ENCODE results near the gene EBNA1BP2.

DNA sequence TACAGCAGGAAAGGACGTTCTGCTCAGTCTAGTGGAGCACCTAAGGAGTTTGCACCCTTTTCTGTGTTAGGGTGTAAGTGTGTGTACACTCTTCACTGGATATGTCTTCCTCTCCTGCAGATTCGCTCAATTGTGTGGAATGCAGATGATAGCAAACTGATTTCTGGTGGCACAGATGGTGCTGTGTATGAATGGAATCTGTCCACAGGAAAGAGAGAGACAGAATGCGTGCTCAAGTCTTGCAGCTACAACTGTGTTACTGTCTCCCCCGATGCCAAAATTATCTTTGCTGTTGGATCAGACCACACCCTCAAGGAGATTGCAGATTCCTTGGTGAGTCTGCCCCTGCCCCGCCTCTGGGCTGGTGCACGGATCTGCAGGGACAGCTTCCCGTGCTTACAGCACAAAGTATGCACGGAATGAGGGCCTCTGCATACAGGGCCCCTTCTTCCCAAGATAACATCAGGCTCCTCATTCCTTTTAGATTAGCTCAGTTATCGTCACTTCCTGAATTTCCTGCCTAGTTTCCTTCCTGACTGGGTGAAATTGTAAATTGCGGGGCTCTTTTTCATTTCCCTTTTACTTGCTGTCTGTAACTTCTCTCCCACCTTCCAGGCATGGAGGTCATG lies 34.6 kb upstream of the EBNA1BP2 start:
- TF ChIP-seq, protein P1, sequence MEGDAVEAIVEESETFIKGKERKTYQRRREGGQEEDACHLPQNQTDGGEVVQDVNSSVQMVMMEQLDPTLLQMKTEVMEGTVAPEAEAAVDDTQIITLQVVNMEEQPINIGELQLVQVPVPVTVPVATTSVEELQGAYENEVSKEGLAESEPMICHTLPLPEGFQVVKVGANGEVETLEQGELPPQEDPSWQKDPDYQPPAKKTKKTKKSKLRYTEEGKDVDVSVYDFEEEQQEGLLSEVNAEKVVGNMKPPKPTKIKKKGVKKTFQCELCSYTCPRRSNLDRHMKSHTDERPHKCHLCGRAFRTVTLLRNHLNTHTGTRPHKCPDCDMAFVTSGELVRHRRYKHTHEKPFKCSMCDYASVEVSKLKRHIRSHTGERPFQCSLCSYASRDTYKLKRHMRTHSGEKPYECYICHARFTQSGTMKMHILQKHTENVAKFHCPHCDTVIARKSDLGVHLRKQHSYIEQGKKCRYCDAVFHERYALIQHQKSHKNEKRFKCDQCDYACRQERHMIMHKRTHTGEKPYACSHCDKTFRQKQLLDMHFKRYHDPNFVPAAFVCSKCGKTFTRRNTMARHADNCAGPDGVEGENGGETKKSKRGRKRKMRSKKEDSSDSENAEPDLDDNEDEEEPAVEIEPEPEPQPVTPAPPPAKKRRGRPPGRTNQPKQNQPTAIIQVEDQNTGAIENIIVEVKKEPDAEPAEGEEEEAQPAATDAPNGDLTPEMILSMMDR (IDR thresholded peaks at IDR 0.05; ENCODE audit: low read depth, low read length) = no peak
- TF ChIP-seq POLR2A (IDR thresholded peaks at IDR 0.05; ENCODE audit: extremely low read depth, insufficient read length) (no peak), MYC (IDR thresholded peaks at IDR 0.05; ENCODE audit: low read depth, low read length) (no peak)
